Loucy (cell line): ENCODE results near the gene SRGAP1.
"Not testable (repeated sequence)": the region's sequence is repeated elsewhere in the genome, so short reads cannot be mapped to it uniquely, and the experiment has no call there.

Source experiments
- H2AFZ ChIP-seq: fragments of 200-600 bp; sonication (generic); 2 replicates; pipeline ENCODE4 v1.6.0; 2016; ENCODE audit warnings: antibody characterized with exemption, mild to moderate bottlenecking, low read length, moderate library complexity
- H3F3A ChIP-seq: fragments of 200-600 bp; 2 replicates; pipeline ENCODE4 v1.6.0; 2016; ENCODE audit warnings: antibody characterized with exemption, low read depth, mild to moderate bottlenecking
- H3K27me3 ChIP-seq: fragments of 200-600 bp; sonication (generic); 2 replicates; pipeline ENCODE4 v1.6.1; 2014; ENCODE audit warnings: low read length, mild to moderate bottlenecking; ENCODE audit not compliant: insufficient read depth, poor library complexity, severe bottlenecking
- H3K36me3 ChIP-seq: fragments of 200-600 bp; sonication (generic); 2 replicates; pipeline ENCODE4 v1.6.1; 2016; ENCODE audit warnings: low read length; ENCODE audit not compliant: insufficient read depth
- H3K4me1 ChIP-seq: fragments of 200-600 bp; sonication (generic); 2 replicates; pipeline ENCODE4 v1.5.1; 2014; ENCODE audit warnings: low read length, mild to moderate bottlenecking; ENCODE audit not compliant: insufficient read depth, poor library complexity, severe bottlenecking
- H3K4me2 ChIP-seq: fragments of 200-600 bp; sonication (generic); 2 replicates; pipeline ENCODE4 v1.6.0; 2014; ENCODE audit warnings: antibody characterized with exemption, low read length, low read depth, mild to moderate bottlenecking; ENCODE audit not compliant: poor library complexity, severe bottlenecking
- H3K4me3 ChIP-seq: fragments of 200-600 bp; sonication (generic); 2 replicates; pipeline ENCODE4 v1.5.1; 2014; ENCODE audit warnings: low read length, mild to moderate bottlenecking, mixed read lengths; ENCODE audit not compliant: poor library complexity, severe bottlenecking
- H3K79me2 ChIP-seq: fragments of 200-600 bp; sonication (generic); 2 replicates; pipeline ENCODE4 v1.6.1; 2014; ENCODE audit warnings: low read length; ENCODE audit not compliant: insufficient read depth
- H3K9ac ChIP-seq: fragments of 200-600 bp; sonication (generic); 2 replicates; pipeline ENCODE4 v1.6.0; 2014; ENCODE audit warnings: mild to moderate bottlenecking, low read depth, low read length, moderate library complexity; ENCODE audit not compliant: poor library complexity, severe bottlenecking
- H3K9me2 ChIP-seq: fragments of 200-600 bp; sonication (generic); replicated peaks from 2 replicates; pipeline ENCODE4 v1.6.1; 2016; ENCODE audit warnings: low read depth, low read length, mixed read lengths
- H3K9me3 ChIP-seq: fragments of 200-600 bp; sonication (generic); 2 replicates; pipeline ENCODE4 v1.6.1; 2014; ENCODE audit warnings: mild to moderate bottlenecking, antibody characterized with exemption, low read length, low read depth; ENCODE audit not compliant: insufficient read depth
- H4K20me1 ChIP-seq: fragments of 200-600 bp; sonication (generic); 2 replicates; pipeline ENCODE4 v1.6.0; 2014; ENCODE audit warnings: antibody characterized with exemption, low read length, mild to moderate bottlenecking; ENCODE audit not compliant: insufficient read depth, poor library complexity, severe bottlenecking
- EZH2phosphoT487 ChIP-seq: fragments of 200-600 bp; IDR thresholded peaks from 2 replicates; pipeline ENCODE4 v1.6.1; 2018; ENCODE audit warnings: antibody characterized with exemption, mild to moderate bottlenecking, moderate library complexity, borderline replicate concordance
- TF ChIP-seq, protein P1 (sequence below): fragments of 200-600 bp; sonication (generic); conservative IDR thresholded peaks from 2 replicates; pipeline ENCODE4 v1.5.1; 2014; ENCODE audit warnings: mild to moderate bottlenecking, antibody characterized with exemption, low read length

SRGAP1 gene

DNA sequence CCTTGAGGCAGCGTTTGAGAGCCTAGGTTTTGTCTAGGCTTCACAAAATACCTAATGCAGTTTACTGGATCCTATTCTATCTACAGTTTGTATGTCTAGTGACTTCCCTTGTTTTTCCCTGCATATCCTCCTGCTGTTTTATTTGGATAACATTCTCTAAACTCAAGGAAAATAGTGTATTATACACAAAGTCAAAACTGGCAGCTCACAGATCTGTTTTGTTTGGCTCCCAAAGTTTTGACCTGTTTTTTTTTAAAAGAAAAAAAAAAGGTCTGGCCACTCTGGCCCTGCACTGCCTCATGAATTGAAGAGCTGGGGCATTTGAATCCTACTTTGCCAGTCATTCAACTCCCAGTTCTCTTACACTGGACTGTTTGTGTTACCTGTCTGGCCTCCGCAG lies 222.3 kb downstream of the SRGAP1 start:
- Histone ChIP-seq H3K79me2 (no peaks in the 10 kb centered on the region), H3K9me2 (no peaks in the 10 kb centered on the region), H3K36me3 (no peaks in the 10 kb centered on the region), H3K27me3 (no peaks in the 10 kb centered on the region), H3K4me1 (no peaks in the 10 kb centered on the region), H3K9me3 (no peaks in the 10 kb centered on the region), H3K4me2 (no peak overlapping the region), H3K9ac (no peak overlapping the region), H3F3A (no peaks in the 10 kb centered on the region), H4K20me1 (no peaks in the 10 kb centered on the region), H3K4me3 (no peak overlapping the region), H2AFZ (no peak overlapping the region)
- TF ChIP-seq EZH2phosphoT487, result no peak
- TF ChIP-seq, protein P1, sequence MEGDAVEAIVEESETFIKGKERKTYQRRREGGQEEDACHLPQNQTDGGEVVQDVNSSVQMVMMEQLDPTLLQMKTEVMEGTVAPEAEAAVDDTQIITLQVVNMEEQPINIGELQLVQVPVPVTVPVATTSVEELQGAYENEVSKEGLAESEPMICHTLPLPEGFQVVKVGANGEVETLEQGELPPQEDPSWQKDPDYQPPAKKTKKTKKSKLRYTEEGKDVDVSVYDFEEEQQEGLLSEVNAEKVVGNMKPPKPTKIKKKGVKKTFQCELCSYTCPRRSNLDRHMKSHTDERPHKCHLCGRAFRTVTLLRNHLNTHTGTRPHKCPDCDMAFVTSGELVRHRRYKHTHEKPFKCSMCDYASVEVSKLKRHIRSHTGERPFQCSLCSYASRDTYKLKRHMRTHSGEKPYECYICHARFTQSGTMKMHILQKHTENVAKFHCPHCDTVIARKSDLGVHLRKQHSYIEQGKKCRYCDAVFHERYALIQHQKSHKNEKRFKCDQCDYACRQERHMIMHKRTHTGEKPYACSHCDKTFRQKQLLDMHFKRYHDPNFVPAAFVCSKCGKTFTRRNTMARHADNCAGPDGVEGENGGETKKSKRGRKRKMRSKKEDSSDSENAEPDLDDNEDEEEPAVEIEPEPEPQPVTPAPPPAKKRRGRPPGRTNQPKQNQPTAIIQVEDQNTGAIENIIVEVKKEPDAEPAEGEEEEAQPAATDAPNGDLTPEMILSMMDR, result no peak

DNA sequence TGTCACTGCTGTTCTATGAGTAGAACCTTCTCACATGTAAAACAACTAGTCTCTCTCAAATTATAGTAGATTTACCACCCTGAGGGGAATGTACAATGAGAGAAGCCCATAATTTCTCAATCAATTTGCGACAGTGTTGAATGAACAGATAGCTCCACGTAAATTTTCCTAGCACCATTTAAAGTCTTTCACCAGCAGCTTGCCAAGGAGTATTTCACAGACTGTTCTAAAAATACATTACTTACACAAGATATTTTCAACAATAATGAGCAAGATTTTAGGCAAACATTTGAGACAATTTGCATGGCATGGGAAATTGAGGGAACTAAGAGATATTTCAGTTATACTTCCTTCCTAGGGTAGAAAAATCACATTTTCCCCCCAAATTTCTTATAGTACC lies 226.0 kb downstream of the SRGAP1 start:
- Histone ChIP-seq H3F3A (no peaks in the 10 kb centered on the region), H3K27me3 (no peaks in the 10 kb centered on the region), H3K4me3 (no peak overlapping the region), H3K36me3 (no peaks in the 10 kb centered on the region), H3K9me2 (no peaks in the 10 kb centered on the region), H3K4me2 (no peak overlapping the region), H2AFZ (no peak overlapping the region), H3K9me3 (no peaks in the 10 kb centered on the region), H4K20me1 (no peaks in the 10 kb centered on the region), H3K4me1 (no peaks in the 10 kb centered on the region), H3K9ac (no peak overlapping the region), H3K79me2 (no peaks in the 10 kb centered on the region)
- TF ChIP-seq, protein P1, result no peak
- TF ChIP-seq EZH2phosphoT487, result no peak

DNA sequence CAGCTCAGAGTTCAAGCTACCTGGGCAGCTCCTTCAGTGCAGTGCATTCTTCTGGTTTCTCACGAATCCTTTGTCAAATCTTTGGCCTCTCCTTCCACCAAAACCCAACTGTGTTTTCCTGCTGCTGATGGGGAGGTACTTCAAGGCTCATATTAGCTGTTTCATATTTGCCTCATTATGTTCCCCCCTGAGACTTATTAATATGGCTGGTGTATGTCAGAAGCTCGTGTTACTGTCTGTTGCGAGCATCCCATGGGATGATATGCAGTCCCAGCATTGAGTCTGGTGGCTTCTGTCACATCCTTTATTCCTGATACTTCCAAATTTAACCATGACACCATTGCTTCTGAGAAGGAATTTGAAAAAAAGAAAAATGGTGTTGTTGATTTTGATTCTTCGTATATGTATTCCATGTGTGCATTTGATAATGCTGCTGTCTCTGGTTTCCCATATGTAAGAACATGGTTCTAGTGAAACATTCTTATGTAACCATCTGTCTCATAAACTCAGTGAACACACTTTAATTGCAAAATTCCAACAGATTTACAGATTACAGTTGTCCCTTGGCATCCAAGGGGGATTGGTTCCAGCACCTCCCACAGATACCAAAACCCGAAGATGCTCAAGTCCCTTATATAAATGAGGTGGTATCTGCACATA lies 228.5 kb downstream of the SRGAP1 start:
- no peak overlapping the region for H3K4me3 ChIP-seq
- no peaks in the 10 kb centered on the region for H3K4me1 ChIP-seq
- H3K9me3 ChIP-seq, result no peaks in the 10 kb centered on the region
- TF ChIP-seq, protein P1, result no peak
- no peak for TF ChIP-seq EZH2phosphoT487
- H3F3A ChIP-seq, result no peaks in the 10 kb centered on the region
- H3K4me2 ChIP-seq, result no peak overlapping the region
- H3K79me2 ChIP-seq, result no peaks in the 10 kb centered on the region
- H3K9me2 ChIP-seq, result no peaks in the 10 kb centered on the region
- H3K27me3 ChIP-seq, result no peaks in the 10 kb centered on the region
- H3K36me3 ChIP-seq, result no peaks in the 10 kb centered on the region
- H4K20me1 ChIP-seq, result no peaks in the 10 kb centered on the region
- no peak overlapping the region for H2AFZ ChIP-seq
- H3K9ac ChIP-seq, result no peak overlapping the region

DNA sequence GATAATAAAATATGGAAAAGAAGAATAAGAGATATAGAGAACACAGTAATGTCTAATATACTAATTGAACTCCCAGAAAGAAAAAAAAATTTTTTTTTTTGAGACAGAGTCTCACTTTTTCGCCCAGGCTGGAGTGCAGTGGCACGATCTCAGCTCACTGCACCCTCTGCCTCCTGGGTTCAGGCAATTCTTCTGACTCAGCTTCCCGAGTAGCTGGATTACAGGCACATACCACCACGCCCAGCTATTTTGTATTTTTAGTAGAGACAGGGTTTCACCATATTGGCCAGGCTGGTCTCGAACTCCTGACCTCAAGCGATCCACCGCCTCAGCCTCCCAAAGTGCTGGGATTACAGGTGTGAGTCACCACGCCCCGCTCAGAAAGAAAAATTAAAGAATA lies 232.1 kb downstream of the SRGAP1 start:
- H3F3A ChIP-seq, H3K9ac ChIP-seq, H3K4me3 ChIP-seq, H3K4me1 ChIP-seq, H3K4me2 ChIP-seq, H3K36me3 ChIP-seq, H3K9me3 ChIP-seq, H3K9me2 ChIP-seq, H4K20me1 ChIP-seq, H2AFZ ChIP-seq, H3K79me2 ChIP-seq, H3K27me3 ChIP-seq: not testable (repeated sequence)
